HG02588 (cell line): Measurements from ENCODE around the gene HOXA2.

Source experiments
- ATAC-seq: cut with Tn5 transposase; IDR thresholded peaks from one replicate; pipeline ENCODE4 v1.9.1; 2021; ENCODE audit warnings: mild to moderate bottlenecking, moderate library complexity; ENCODE audit not compliant: unreplicated experiment

The HOXA2 gene

GRCh38 chr7:27112955-27113949 lies 10.8 kb upstream of the HOXA2 start:
- ATAC-seq = no peak

- ATAC-seq = no peak
These were observed 9.9 kb upstream of the HOXA2 start for GRCh38 chr7:27112361-27112760.

- ATAC-seq = no peak
These were observed 9.3 kb upstream of the HOXA2 start for GRCh38 chr7:27111751-27112277.

- ATAC-seq = no peak
These were observed 8.7 kb upstream of the HOXA2 start for GRCh38 chr7:27111042-27111750.

- no peak for ATAC-seq
These were observed 7.9 kb upstream of the HOXA2 start for GRCh38 chr7:27110186-27111031.

- no peak for ATAC-seq
These were observed 7.1 kb upstream of the HOXA2 start for GRCh38 chr7:27109466-27110185.

GRCh38 chr7:27108390-27109127 lies 6.1 kb upstream of the HOXA2 start:
- ATAC-seq = no peak

GRCh38 chr7:27107391-27108381 lies 5.2 kb upstream of the HOXA2 start:
- ATAC-seq = no peak

- ATAC-seq = no peak
These were observed 4.4 kb upstream of the HOXA2 start for GRCh38 chr7:27106901-27107240.

- no peak for ATAC-seq
These were observed 3.9 kb upstream of the HOXA2 start for GRCh38 chr7:27106181-27106900.

- no peak for ATAC-seq
These were observed 3.0 kb upstream of the HOXA2 start for GRCh38 chr7:27105301-27106031.

- no peak for ATAC-seq
These were observed 2.0 kb upstream of the HOXA2 start for GRCh38 chr7:27104341-27105058.

GRCh38 chr7:27103489-27104226 lies 1.2 kb upstream of the HOXA2 start:
- no peak for ATAC-seq

- ATAC-seq = no peak
These were observed 414 bp downstream of the HOXA2 start for GRCh38 chr7:27101957-27102580.
